Islet precursor cell (in vitro differentiated cells): ENCODE data around the gene FBN1.

ENCODE experiments used
- DNase-seq: peaks from one replicate; pipeline ENCODE4 v3.0.0-alpha.2; 2018

The FBN1 gene

GRCh38 chr15:48578965-48579364 is 66.5 kb downstream of the FBN1 start:
- no peak for DNase-seq

DNA sequence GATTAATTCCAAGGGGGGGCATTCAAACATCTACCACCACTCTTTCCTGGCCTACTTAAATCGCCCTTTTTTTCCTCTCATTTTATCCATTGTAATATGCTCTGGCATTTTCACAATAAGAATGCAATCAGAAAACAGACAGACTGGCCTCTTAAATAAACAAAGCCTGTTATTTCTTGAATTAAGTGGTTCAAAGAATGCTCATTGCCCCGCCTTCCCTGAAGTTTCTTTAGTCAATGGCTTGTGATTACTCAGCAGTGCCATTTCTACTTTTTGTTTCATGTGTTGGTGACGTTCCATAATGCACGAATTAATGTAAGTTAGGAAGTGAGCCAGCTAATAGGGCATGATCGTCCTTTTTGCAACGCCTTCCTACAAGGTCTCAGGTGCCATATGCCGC is 68.0 kb downstream of the FBN1 start:
- no peak for DNase-seq

DNA sequence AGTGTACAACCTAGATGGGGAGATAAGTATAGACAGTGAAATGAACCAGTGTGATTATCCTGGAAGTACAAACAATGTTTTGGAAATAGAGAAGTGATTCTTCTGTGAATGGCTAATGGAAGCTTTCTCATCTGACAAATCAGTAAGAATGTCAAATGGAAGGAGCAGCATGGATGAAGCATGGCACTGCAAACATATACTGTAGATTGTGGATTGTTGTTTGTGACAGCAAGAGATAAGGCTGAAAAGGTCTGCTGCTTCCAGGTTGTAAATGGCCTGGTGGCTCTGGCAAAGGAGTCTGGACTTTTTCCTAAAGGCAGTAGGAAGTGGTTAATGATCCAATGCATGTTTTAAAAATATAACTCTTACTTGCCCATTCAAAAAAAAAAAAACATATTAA is 71.3 kb downstream of the FBN1 start:
- no peak for DNase-seq

DNA sequence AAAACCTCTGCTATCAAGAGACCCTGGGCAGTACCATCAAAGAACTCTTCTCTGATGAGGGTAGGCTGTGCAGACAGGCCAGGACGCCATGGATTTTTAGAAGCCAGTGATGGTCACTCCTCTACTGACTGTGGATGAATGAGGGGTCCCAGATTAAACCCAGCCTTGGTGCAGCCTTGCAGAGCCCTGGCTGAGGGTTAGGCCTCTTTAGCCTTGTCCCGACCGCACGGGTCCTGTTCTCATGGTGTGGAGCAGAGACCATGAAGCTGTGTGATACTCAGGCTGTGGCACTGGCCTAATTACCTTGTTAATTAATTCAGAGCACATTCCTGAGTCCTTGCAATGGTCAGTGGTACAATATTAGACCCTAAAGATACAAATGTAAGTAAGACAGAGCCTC is 71.7 kb downstream of the FBN1 start:
- DNase-seq: no peak

DNA sequence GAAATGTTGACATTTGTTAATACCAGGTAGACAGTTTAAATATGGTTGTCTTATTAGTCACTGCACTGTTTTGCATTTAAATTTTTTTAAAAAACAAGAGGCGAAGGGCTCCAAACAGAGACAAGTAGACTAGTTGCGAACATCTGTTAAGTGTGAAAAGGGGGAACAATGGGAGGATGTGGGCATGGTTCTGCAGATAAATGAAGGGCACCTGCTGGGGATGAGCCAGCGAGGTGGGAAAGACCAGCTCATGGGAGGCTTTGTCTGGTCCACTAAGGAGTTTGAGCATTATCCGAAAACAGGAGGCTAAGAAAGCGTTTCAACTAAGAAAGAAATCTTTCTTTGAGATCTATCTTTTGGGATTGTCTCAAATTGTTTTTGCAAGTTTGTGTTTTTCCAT is 72.7 kb downstream of the FBN1 start:
- DNase-seq: no peak

- DNase-seq: no peak
Measured at GRCh38 chr15:48571510-48571909, 74.0 kb downstream of the FBN1 start.

- DNase-seq: no peak
Measured at GRCh38 chr15:48570822-48571221, 74.7 kb downstream of the FBN1 start.

DNA sequence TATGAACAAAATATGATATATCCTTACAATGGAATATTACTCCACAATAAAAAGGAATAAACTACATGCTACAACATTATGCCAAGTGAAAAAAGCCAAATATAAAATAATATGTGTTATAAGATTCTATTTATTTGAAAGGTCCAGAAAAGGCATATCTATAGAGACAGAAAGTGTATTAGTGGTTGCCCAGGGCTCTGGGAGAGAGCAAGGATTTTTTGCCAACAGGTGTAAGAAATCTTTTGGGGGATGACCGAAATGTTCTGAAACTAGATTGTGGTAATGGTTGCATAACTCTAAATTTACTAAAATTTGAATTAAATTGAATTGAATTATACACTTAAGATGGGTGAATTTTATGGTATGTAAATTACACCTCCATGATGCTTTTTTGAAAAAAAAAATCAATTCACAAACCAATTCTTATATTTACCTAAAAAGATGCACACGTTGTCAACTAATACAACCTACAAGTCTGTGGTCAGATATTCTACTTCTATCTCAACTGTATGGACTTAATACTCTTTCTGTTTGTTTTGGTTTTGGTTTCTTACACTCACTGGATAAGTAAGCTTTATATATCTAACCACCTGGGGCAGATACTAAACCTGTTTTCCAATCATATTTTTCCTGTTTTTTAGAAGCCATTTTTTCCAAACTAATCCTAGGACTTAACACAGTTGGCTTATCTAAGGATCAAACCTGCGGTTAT is 75.8 kb downstream of the FBN1 start:
- DNase-seq: no peak

GRCh38 chr15:48566668-48567067 is 78.8 kb downstream of the FBN1 start:
- DNase-seq: no peak

GRCh38 chr15:48565560-48566482 is 79.7 kb downstream of the FBN1 start:
- no peak for DNase-seq

DNA sequence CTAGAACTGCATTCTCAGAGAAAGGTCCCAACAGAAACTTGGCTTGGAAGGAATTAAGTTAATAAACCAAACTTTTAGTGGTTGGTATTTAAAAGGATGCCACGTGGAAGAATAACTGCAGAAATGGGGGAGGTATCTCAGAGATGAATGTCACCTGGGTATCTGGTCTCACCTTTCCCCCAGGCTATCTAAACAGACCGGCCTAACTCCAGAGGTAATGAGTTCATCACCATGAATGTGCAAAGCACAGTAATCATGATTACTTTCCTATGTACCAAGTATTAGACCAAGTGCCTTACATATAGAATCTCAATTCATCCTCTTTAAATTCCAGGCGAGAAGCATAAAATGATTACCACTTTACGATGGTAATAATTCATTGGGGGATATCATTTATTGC is 80.8 kb downstream of the FBN1 start:
- DNase-seq: no peak

GRCh38 chr15:48563934-48564333 is 81.6 kb downstream of the FBN1 start:
- DNase-seq: no peak

DNA sequence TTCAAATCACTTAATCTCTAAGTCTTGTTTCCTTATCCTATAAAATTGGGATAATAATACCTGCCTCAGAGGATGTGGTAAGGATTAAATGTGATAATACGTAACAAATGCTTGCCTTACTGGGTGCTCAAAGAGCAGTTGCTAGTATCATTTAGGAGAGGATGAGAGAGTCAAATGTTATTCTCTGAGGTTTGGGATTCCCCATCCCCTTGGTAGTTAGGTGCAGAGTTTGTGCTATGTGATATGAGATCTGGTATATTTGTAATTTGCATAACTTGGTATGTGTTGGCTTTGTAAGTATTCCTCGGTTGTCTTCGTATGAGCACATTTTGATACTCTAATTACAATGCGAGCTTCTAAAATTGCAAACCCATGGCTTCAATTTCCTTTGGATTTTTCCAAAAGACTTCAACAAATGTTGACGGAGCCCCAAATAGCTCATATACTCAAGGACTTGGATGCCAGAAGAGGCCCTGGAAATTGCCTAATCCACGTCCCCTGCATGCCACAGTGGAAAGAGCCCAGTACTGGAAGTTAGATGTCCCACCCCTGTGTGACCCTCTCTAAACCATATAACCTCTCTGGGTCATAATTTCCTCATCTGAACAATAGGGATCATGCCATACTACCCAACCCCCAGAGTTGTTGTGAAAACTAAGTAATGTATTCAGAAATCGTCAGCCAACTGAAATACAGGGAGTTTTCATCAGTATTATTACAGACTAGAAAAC is 85.0 kb downstream of the FBN1 start:
- no peak for DNase-seq

GRCh38 chr15:48559285-48559684 is 86.2 kb downstream of the FBN1 start:
- peak; percentile 95 for DNase-seq

- DNase-seq: no peak
Measured at GRCh38 chr15:48558226-48558625, 87.3 kb downstream of the FBN1 start.

DNA sequence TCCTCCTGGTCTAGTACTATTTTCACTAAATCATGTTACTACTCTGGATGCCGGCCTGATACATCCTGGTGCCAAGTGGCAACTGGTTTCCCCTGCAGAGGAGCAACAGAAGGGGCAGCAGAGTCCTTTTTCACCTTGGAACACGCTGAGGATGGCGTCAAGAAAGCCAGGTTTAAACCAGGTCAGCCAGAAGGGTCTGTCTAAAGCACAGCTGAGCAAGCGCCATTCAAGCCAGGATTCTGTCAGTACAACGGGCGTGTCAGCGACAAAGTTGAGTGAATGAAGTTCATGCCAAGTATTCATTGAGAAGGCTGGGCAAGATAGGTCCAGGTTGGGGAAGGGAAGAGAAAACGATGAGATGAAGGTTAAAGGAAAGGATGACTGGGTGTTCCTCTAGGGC is 88.2 kb downstream of the FBN1 start:
- DNase-seq: no peak

DNA sequence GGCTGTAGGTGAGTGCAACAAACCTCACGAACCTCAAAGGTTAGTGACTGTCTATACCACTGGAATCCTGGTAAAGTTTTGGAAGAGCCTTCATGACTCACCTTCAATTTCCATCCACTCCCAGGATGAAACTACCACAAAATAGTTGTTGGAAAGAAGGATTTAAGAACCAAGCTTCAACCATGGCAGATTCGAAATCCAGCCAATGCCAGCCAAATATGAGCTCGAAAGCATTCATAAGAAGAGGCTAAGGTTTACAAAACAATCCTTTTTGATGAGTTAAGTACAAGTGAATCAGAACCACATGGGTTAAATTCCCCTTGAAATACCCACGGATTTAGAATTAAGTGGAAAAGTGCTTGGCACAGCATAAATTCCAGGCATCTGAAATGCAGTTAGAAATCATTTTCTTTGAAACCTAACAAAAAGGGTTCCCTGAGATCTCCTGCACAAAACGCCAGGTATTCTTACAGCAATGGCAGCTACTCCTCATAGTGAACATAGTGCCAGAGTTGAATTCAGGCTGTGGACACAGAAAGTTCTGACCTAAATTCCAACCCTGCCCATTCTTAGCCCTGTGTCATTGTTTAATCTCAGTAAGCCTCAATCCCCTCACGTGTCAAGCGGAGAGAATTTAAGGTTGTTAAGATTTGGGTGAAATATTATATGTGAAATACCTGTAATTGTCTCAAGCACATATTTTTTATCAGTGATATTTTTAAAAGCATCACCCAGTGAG is 89.2 kb downstream of the FBN1 start:
- DNase-seq: no peak

- DNase-seq: no peak
Measured at GRCh38 chr15:48555241-48555881, 90.1 kb downstream of the FBN1 start.

GRCh38 chr15:48554112-48554511 is 91.4 kb downstream of the FBN1 start:
- no peak for DNase-seq

GRCh38 chr15:48553559-48553958 is 92.0 kb downstream of the FBN1 start:
- DNase-seq: no peak

- DNase-seq: no peak
Measured at GRCh38 chr15:48550822-48551525, 94.5 kb downstream of the FBN1 start.

DNA sequence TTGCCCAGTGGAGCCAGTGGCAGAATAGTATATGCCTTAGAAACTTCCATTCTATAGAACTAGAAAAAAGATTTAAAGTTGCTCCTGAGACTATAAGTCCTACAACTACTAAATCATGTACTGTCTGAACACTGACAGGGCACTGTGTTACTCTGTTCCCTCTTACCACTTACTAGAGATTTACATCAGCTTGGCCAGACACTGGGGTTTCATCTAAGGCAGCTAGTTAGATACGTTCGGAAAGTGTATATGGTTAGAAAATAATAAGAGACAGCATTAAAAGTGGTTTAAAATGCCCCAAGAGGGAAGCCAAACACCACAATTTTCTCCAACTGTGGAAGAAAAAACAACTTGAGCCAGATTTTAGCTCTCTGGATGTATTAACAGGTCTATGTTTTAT is 97.1 kb downstream of the FBN1 start:
- DNase-seq: no peak
